ENCODE results near the gene ABLIM1.

The ABLIM1 gene

DNA sequence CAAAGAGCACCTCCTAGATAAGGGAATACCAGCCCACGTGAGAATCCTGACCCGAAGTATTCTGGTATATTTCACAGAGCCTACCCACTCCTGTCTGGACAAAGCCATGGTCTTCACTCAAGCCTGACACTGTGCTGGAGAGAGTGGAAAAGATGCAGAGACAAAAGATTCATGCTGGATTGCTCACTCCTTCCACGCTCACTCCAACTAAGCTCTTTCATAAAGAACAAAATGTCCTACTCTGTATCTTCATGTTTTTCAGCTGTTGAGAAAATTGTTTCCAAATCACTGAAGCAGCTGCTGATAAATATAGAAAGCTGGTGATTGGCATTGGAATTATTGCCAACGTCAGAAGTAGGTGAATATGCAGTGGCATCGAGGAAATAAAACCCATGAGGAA is 106.0 kb downstream of the ABLIM1 start:
- Histone ChIP-seq H3K27me3 (ENCODE audit: control insufficient read depth in 1 of 2, insufficient read depth in 1 of 2, low read length in 2 of 2) (no peaks in the 10 kb centered on the region), H3K4me1 (ENCODE audit: control insufficient read depth, insufficient read depth, low read depth, low read length) (no peaks in the 10 kb centered on the region), H3K4me3 (ENCODE audit: insufficient read depth in 1 of 2, low read depth in 1 of 2, low read length in 2 of 2) (no peak overlapping the region), H2AFZ (ENCODE audit: low read depth, low read length) (no peak overlapping the region), H2BK5ac (ENCODE audit: low read depth, low read length, poor library complexity, severe bottlenecking) (no peak overlapping the region), H3K79me1 (replicated peaks; ENCODE audit: low read length, poor library complexity, severe bottlenecking) (no peaks in the 10 kb centered on the region), H3K23ac (ENCODE audit: low read length in 2 of 2) (no peak overlapping the region), H2AK5ac (ENCODE audit: low read length, severe bottlenecking) (no peak overlapping the region), H4K91ac (ENCODE audit: low read length) (no peak overlapping the region), H2BK120ac (ENCODE audit: low read depth, low read length) (no peak overlapping the region), H3K9ac (ENCODE audit: low read length) (no peak overlapping the region), H3K4ac (ENCODE audit: low read depth in 1 of 2, low read length in 2 of 2) (no peak overlapping the region), H3K18ac (ENCODE audit: low read depth in 1 of 2, low read length in 2 of 2) (no peak overlapping the region), H2BK15ac (ENCODE audit: low read depth, poor library complexity, severe bottlenecking) (no peak overlapping the region), H3K9me3 (ENCODE audit: control insufficient read depth, low read length) (no peaks in the 10 kb centered on the region), H3K36me3 (ENCODE audit: control insufficient read depth in 1 of 2, insufficient read depth in 2 of 2, low read depth in 1 of 2, low read length in 2 of 2) (peaks cover 0 to 8% of the 10 kb centered on the region in 2 experiments), H3K4me2 (ENCODE audit: low read length, poor library complexity, severe bottlenecking) (no peak overlapping the region), H4K8ac (ENCODE audit: low read length) (no peak overlapping the region), H3K14ac (ENCODE audit: low read length in 2 of 2) (no peak overlapping the region), H2BK12ac (ENCODE audit: low read length in 2 of 2) (no peak overlapping the region), H3K27ac (ENCODE audit: low read length, poor library complexity, severe bottlenecking) (no peak overlapping the region)
- DNase-seq = no peak
- WGBS = 94% methylated on average over 5 of the region's 5 CpGs

DNA sequence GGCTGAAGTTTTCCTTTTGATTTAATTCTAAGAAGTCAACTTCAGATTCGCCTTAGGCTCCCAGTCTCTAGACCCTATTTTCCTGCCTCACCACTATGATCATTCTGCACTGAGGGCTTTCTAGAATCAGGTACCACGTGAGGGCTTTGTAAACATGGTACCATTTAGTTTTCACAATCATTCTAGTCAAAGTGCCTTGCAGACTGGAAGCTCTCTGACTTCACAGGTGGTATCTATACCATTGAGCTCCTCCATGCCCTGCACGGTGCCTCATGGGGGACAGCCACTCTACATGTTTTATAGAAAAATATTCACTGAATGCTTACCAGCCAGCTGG is 106.5 kb downstream of the ABLIM1 start:
- Histone ChIP-seq H3K9ac (ENCODE audit: low read length) (peak overlapping the region; percentile 21), H3K18ac (ENCODE audit: low read depth in 1 of 2, low read length in 2 of 2) (no peak overlapping the region), H3K27ac (ENCODE audit: low read length, poor library complexity, severe bottlenecking) (no peak overlapping the region), H2AFZ (ENCODE audit: low read depth, low read length) (no peak overlapping the region), H3K23ac (ENCODE audit: low read length in 2 of 2) (no peak overlapping the region), H3K79me1 (replicated peaks; ENCODE audit: low read length, poor library complexity, severe bottlenecking) (no peaks in the 10 kb centered on the region), H4K91ac (ENCODE audit: low read length) (no peak overlapping the region), H3K4me2 (ENCODE audit: low read length, poor library complexity, severe bottlenecking) (no peak overlapping the region), H2BK120ac (ENCODE audit: low read depth, low read length) (no peak overlapping the region), H3K9me3 (ENCODE audit: control insufficient read depth, low read length) (no peaks in the 10 kb centered on the region), H4K8ac (ENCODE audit: low read length) (no peak overlapping the region), H3K36me3 (ENCODE audit: control insufficient read depth in 1 of 2, insufficient read depth in 2 of 2, low read depth in 1 of 2, low read length in 2 of 2) (peaks cover 0 to 8% of the 10 kb centered on the region in 2 experiments), H3K4me3 (ENCODE audit: insufficient read depth in 1 of 2, low read depth in 1 of 2, low read length in 2 of 2) (no peak overlapping the region), H3K4ac (ENCODE audit: low read depth in 1 of 2, low read length in 2 of 2) (no peak overlapping the region), H3K4me1 (ENCODE audit: control insufficient read depth, insufficient read depth, low read depth, low read length) (no peaks in the 10 kb centered on the region), H3K14ac (ENCODE audit: low read length in 2 of 2) (no peak overlapping the region), H3K27me3 (ENCODE audit: control insufficient read depth in 1 of 2, insufficient read depth in 1 of 2, low read length in 2 of 2) (no peaks in the 10 kb centered on the region), H2AK5ac (ENCODE audit: low read length, severe bottlenecking) (no peak overlapping the region), H2BK5ac (ENCODE audit: low read depth, low read length, poor library complexity, severe bottlenecking) (no peak overlapping the region), H2BK12ac (ENCODE audit: low read length in 2 of 2) (no peak overlapping the region), H2BK15ac (ENCODE audit: low read depth, poor library complexity, severe bottlenecking) (no peak overlapping the region)
- no peak for DNase-seq
- 76% methylated on average over 3 of the region's 3 CpGs for WGBS

DNA sequence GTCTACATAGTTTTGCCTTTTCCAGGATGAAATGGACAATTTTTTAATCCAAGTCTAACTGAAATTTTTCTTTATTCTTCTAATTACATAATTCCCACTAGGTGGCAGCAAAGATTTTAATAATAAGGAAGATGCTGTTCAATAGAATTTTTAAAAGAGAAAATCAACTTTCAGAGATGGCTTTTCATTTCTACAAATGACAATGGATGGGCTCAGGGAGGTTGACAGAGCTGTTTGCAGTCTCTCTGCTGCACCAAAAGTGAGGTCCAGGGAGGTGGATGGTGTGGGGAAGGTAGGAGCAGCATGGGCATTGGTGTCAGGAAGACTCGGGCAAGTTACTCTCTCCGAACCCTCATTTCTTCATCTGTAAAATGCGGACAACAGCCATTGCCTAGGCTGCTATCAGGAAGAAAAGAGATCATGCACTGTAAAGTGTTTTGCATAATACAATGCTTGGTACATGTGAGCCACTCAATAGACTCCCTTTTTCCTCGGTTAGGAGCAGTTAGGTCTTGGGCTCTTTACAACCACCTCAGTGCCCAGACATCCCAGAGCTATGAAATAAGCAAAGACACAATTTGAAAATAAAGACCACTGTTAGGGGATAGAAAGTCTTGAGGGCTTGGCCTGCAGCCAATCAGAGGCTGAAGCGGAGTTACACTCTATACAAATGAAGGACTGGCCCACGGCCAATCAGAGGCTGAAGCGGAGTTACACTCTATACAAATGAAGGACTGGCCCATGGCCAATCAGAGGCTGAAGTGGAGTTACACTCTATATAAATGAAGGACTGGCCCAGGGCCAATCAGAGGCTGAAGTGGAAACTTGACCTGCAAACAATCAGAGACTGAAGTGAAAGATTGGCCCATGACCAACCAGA is 107.1 kb downstream of the ABLIM1 start:
- no peak overlapping the region for H3K4ac ChIP-seq (ENCODE audit: low read depth in 1 of 2, low read length in 2 of 2)
- no peak overlapping the region for H2BK15ac ChIP-seq (ENCODE audit: low read depth, poor library complexity, severe bottlenecking)
- H2BK120ac ChIP-seq (ENCODE audit: low read depth, low read length) = no peak overlapping the region
- H2AFZ ChIP-seq (ENCODE audit: low read depth, low read length) = no peak overlapping the region
- no peak overlapping the region for H2AK5ac ChIP-seq (ENCODE audit: low read length, severe bottlenecking)
- H3K27ac ChIP-seq (ENCODE audit: low read length, poor library complexity, severe bottlenecking) = no peak overlapping the region
- peaks cover 0 to 8% of the 10 kb centered on the region in 2 experiments for H3K36me3 ChIP-seq (ENCODE audit: control insufficient read depth in 1 of 2, insufficient read depth in 2 of 2, low read depth in 1 of 2, low read length in 2 of 2)
- H3K4me3 ChIP-seq (ENCODE audit: insufficient read depth in 1 of 2, low read depth in 1 of 2, low read length in 2 of 2) = peak overlapping the region in 1 of 2 experiments; percentile 54
- H3K18ac ChIP-seq (ENCODE audit: low read depth in 1 of 2, low read length in 2 of 2) = no peak overlapping the region
- no peaks in the 10 kb centered on the region for H3K9me3 ChIP-seq (ENCODE audit: control insufficient read depth, low read length)
- no peaks in the 10 kb centered on the region for H3K4me1 ChIP-seq (ENCODE audit: control insufficient read depth, insufficient read depth, low read depth, low read length)
- no peak overlapping the region for H4K8ac ChIP-seq (ENCODE audit: low read length)
- DNase-seq = peak; percentile 49
- no peak overlapping the region for H2BK12ac ChIP-seq (ENCODE audit: low read length in 2 of 2)
- no peak overlapping the region for H3K4me2 ChIP-seq (ENCODE audit: low read length, poor library complexity, severe bottlenecking)
- H3K9ac ChIP-seq (ENCODE audit: low read length) = peak overlapping the region; percentile 36
- WGBS = 98% methylated on average over 7 of the region's 7 CpGs
- H3K79me1 ChIP-seq (replicated peaks; ENCODE audit: low read length, poor library complexity, severe bottlenecking) = no peaks in the 10 kb centered on the region
- no peaks in the 10 kb centered on the region for H3K27me3 ChIP-seq (ENCODE audit: control insufficient read depth in 1 of 2, insufficient read depth in 1 of 2, low read length in 2 of 2)
- H2BK5ac ChIP-seq (ENCODE audit: low read depth, low read length, poor library complexity, severe bottlenecking) = no peak overlapping the region
- H3K14ac ChIP-seq (ENCODE audit: low read length in 2 of 2) = no peak overlapping the region
- H3K23ac ChIP-seq (ENCODE audit: low read length in 2 of 2) = no peak overlapping the region
- no peak overlapping the region for H4K91ac ChIP-seq (ENCODE audit: low read length)

DNA sequence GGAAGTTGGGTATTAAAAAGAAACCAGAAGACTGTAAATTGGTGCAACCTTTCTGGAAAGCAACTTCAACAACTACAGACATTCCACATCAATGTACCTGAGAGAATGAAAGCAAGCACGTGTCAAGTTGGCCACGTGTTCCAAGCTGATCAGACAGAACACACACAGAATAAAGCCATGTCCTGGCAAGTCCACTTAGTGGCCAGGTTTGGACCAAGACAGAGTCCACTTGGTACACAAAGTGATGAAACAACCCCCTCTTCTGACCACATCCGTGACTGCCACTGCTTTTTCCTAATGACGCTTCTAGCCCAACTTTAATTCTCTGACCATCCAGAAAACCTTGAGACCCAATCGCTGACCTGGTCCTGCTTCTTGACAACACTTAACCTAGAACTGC is 109.4 kb downstream of the ABLIM1 start:
- Histone ChIP-seq H4K8ac (ENCODE audit: low read length) (no peak overlapping the region), H3K4me2 (ENCODE audit: low read length, poor library complexity, severe bottlenecking) (no peak overlapping the region), H2AFZ (ENCODE audit: low read depth, low read length) (no peak overlapping the region), H3K9me3 (ENCODE audit: control insufficient read depth, low read length) (no peaks in the 10 kb centered on the region), H2AK5ac (ENCODE audit: low read length, severe bottlenecking) (no peak overlapping the region), H2BK5ac (ENCODE audit: low read depth, low read length, poor library complexity, severe bottlenecking) (no peak overlapping the region), H3K9ac (ENCODE audit: low read length) (peak overlapping the region; percentile 6), H3K4ac (ENCODE audit: low read depth in 1 of 2, low read length in 2 of 2) (no peak overlapping the region), H3K18ac (ENCODE audit: low read depth in 1 of 2, low read length in 2 of 2) (no peak overlapping the region), H3K36me3 (ENCODE audit: control insufficient read depth in 1 of 2, insufficient read depth in 2 of 2, low read depth in 1 of 2, low read length in 2 of 2) (peaks cover 0 to 21% of the 10 kb centered on the region in 2 experiments), H3K27me3 (ENCODE audit: control insufficient read depth in 1 of 2, insufficient read depth in 1 of 2, low read length in 2 of 2) (peaks cover 0 to 3% of the 10 kb centered on the region in 2 experiments), H3K4me1 (ENCODE audit: control insufficient read depth, insufficient read depth, low read depth, low read length) (peaks cover 5% of the 10 kb centered on the region), H2BK15ac (ENCODE audit: low read depth, poor library complexity, severe bottlenecking) (no peak overlapping the region), H3K4me3 (ENCODE audit: insufficient read depth in 1 of 2, low read depth in 1 of 2, low read length in 2 of 2) (no peak overlapping the region), H3K14ac (ENCODE audit: low read length in 2 of 2) (no peak overlapping the region), H2BK120ac (ENCODE audit: low read depth, low read length) (no peak overlapping the region), H4K91ac (ENCODE audit: low read length) (no peak overlapping the region), H2BK12ac (ENCODE audit: low read length in 2 of 2) (no peak overlapping the region), H3K79me1 (replicated peaks; ENCODE audit: low read length, poor library complexity, severe bottlenecking) (no peaks in the 10 kb centered on the region), H3K23ac (ENCODE audit: low read length in 2 of 2) (no peak overlapping the region), H3K27ac (ENCODE audit: low read length, poor library complexity, severe bottlenecking) (no peak overlapping the region)
- peak; percentile 66 for DNase-seq
- WGBS = 72% methylated on average over 5 of the region's 5 CpGs

Data from mesenchymal stem cell (in vitro differentiated cells and primary cell).